Astrocyte (in vitro differentiated cells and primary cell): Measurements from ENCODE around the gene GDPD5. TPM values are rescaled to one million over a fixed set of nuclear protein-coding genes. Genes with fewer than 3 reads are reported as not detected.

Experiments
- DNase-seq: peaks from one replicate; pipeline ENCODE4 v3.0.0-alpha.2; 2010; ENCODE audit warnings: low read depth
- FAIRE-seq: peaks from 2 replicates; lab custom pipeline; 2011; peaks lifted over from hg19 to GRCh38; lab: Jason Lieb, UNC
- H2AFZ ChIP-seq: 2 replicates; pipeline ENCODE4 v1.6.0; 2012; ENCODE audit warnings: low read depth, low read length, inconsistent platforms
- H3K27ac ChIP-seq: 2 replicates; pipeline ENCODE4 v1.5.1; 2011; ENCODE audit warnings: low read depth, low read length, inconsistent platforms
- H3K27me3 ChIP-seq: 2 replicates; pipeline ENCODE4 v1.6.0; 2011; ENCODE audit warnings: low read length, inconsistent platforms; ENCODE audit not compliant: insufficient read depth
- H3K36me3 ChIP-seq: 2 replicates; pipeline ENCODE4 v1.5.1; 2011; ENCODE audit warnings: low read length, inconsistent platforms; ENCODE audit not compliant: insufficient read depth
- H3K4me1 ChIP-seq: 2 replicates; pipeline ENCODE4 v1.5.1; 2011; ENCODE audit warnings: low read length, inconsistent platforms; ENCODE audit not compliant: insufficient read depth
- H3K4me2 ChIP-seq: 2 replicates; pipeline ENCODE4 v1.6.0; 2012; ENCODE audit warnings: low read length, inconsistent platforms
- H3K4me3 ChIP-seq: 2 replicates; pipeline ENCODE4 v1.5.1; 2011; ENCODE audit warnings: low read depth, mild to moderate bottlenecking, low read length, inconsistent platforms; ENCODE audit not compliant: insufficient read depth
- H3K79me2 ChIP-seq: 2 replicates; pipeline ENCODE4 v1.6.0; 2012; ENCODE audit warnings: mild to moderate bottlenecking, low read length, inconsistent platforms; ENCODE audit not compliant: insufficient read depth
- H3K9ac ChIP-seq: 2 replicates; pipeline ENCODE4 v1.6.0; 2012; ENCODE audit warnings: mild to moderate bottlenecking, low read length, inconsistent platforms
- H3K9me3 ChIP-seq: 2 replicates; pipeline ENCODE4 v1.5.1; 2012; ENCODE audit warnings: low read depth, mild to moderate bottlenecking, low read length, inconsistent platforms; ENCODE audit not compliant: insufficient read depth
- H4K20me1 ChIP-seq: 2 replicates; pipeline ENCODE4 v1.6.0; 2012; ENCODE audit warnings: low read length, inconsistent platforms; ENCODE audit not compliant: insufficient read depth
- H3K27ac Mint-ChIP-seq: one replicate; pipeline ENCODE4 v1.8.0; 2021; ENCODE audit warnings: mild to moderate bottlenecking, mixed read lengths; ENCODE audit not compliant: unreplicated experiment
- H3K27me3 Mint-ChIP-seq: one replicate; pipeline ENCODE4 v1.8.0; 2021; ENCODE audit warnings: low read depth, mixed read lengths; ENCODE audit not compliant: unreplicated experiment
- H3K36me3 Mint-ChIP-seq: one replicate; pipeline ENCODE4 v1.8.0; 2021; ENCODE audit warnings: low read depth, mixed read lengths; ENCODE audit not compliant: unreplicated experiment
- H3K4me1 Mint-ChIP-seq: one replicate; pipeline ENCODE4 v1.8.0; 2021; ENCODE audit warnings: low read depth, mixed read lengths; ENCODE audit not compliant: unreplicated experiment
- H3K4me3 Mint-ChIP-seq: one replicate; pipeline ENCODE4 v1.8.0; 2021; ENCODE audit warnings: mild to moderate bottlenecking, moderate library complexity, mixed read lengths; ENCODE audit not compliant: unreplicated experiment
- H3K9me3 Mint-ChIP-seq: one replicate; pipeline ENCODE4 v1.8.0; 2021; ENCODE audit warnings: mild to moderate bottlenecking, mixed read lengths; ENCODE audit not compliant: unreplicated experiment
- CTCF ChIP-seq: IDR thresholded peaks from 2 replicates; pipeline ENCODE4 v1.5.1; 2011; ENCODE audit warnings: low read depth, mild to moderate bottlenecking, inconsistent platforms, low read length, moderate library complexity; ENCODE audit not compliant: insufficient read depth
- EZH2 ChIP-seq: IDR thresholded peaks from 2 replicates; pipeline ENCODE4 v1.6.1; 2012; ENCODE audit warnings: mild to moderate bottlenecking, low read length, inconsistent platforms; ENCODE audit not compliant: insufficient read depth
- total RNA-seq: library from RNA; stranded (reverse); gene quantifications from 2 replicates; pipeline ENCODE4 v1.2.1, GENCODE V29; 2021

The GDPD5 gene
- total RNA-seq, 1 donor from 2014 or later, result 9.4 TPM

GRCh38 chr11:75562048-75562835 is 36.5 kb upstream of the GDPD5 start, which contains the start of gene SERPINH1:
SERPINH1 (plus strand) TSS chr11:75562253; CDS start chr11:75566350, 4,097 bp downstream.
- peak within 1 kb of the TSS; percentile 100 for H3K9ac ChIP-seq
- H3K4me1 Mint-ChIP-seq, result peaks cover 52% of the 10 kb centered on the region
- peak within 1 kb of the TSS; percentile 95 for H3K4me3 ChIP-seq
- H3K27me3 ChIP-seq, result no peaks in the 10 kb centered on the region
- no peaks in the 10 kb centered on the region for H3K27me3 Mint-ChIP-seq
- TF ChIP-seq CTCF (no peak), EZH2 (no peak)
- H3K27ac ChIP-seq, result peak within 1 kb of the TSS; percentile 99
- H3K27ac Mint-ChIP-seq, result peak within 1 kb of the TSS; percentile 99
- H3K36me3 ChIP-seq, result peaks cover 10% of the 10 kb centered on the region
- DNase-seq, result peak; percentile 77
- H3K36me3 Mint-ChIP-seq, result peaks cover 13% of the 10 kb centered on the region
- H3K4me2 ChIP-seq, result peak within 1 kb of the TSS; percentile 100
- FAIRE-seq, result no peak
- peak within 1 kb of the TSS; percentile 19 for H2AFZ ChIP-seq
- H3K79me2 ChIP-seq, result peaks cover 56% of the 10 kb centered on the region
- H3K4me3 Mint-ChIP-seq, result peak within 1 kb of the TSS; percentile 99
- H3K9me3 ChIP-seq, result no peaks in the 10 kb centered on the region
- no peaks in the 10 kb centered on the region for H3K9me3 Mint-ChIP-seq
- H3K4me1 ChIP-seq, result peaks cover 67% of the 10 kb centered on the region
- peaks cover 44% of the 10 kb centered on the region for H4K20me1 ChIP-seq

- no peaks in the 10 kb centered on the region for H3K9me3 ChIP-seq
- peak overlapping the region; percentile 100 for H3K9ac ChIP-seq
- H3K79me2 ChIP-seq, result peaks cover 49% of the 10 kb centered on the region
- peak overlapping the region; percentile 99 for H3K27ac ChIP-seq
- Mint-ChIP-seq H3K9me3 (no peaks in the 10 kb centered on the region), H3K27me3 (no peaks in the 10 kb centered on the region), H3K27ac (peak overlapping the region; percentile 90), H3K4me1 (peaks cover 49% of the 10 kb centered on the region), H3K36me3 (peaks cover 13% of the 10 kb centered on the region), H3K4me3 (peak overlapping the region; percentile 99)
- peaks cover 64% of the 10 kb centered on the region for H3K4me1 ChIP-seq
- peaks cover 4% of the 10 kb centered on the region for H3K36me3 ChIP-seq
- H3K4me2 ChIP-seq, result peak overlapping the region; percentile 100
- no peaks in the 10 kb centered on the region for H3K27me3 ChIP-seq
- H2AFZ ChIP-seq, result peak overlapping the region; percentile 19
- DNase-seq (no peak), FAIRE-seq (no peak)
- H4K20me1 ChIP-seq, result peaks cover 37% of the 10 kb centered on the region
- H3K4me3 ChIP-seq, result peak overlapping the region; percentile 95
- TF ChIP-seq EZH2, result no peak
- TF ChIP-seq CTCF, result no peak
Observed at GRCh38 chr11:75561426-75562047, 35.8 kb upstream of the GDPD5 start.
